ENCODE results near the gene C17orf107. TPM values are rescaled to one million over a fixed set of nuclear protein-coding genes. Genes with fewer than 3 reads are reported as not detected.

Gene C17orf107
- 2.3 and 2.5 TPM in 2 replicates for total RNA-seq

DNA sequence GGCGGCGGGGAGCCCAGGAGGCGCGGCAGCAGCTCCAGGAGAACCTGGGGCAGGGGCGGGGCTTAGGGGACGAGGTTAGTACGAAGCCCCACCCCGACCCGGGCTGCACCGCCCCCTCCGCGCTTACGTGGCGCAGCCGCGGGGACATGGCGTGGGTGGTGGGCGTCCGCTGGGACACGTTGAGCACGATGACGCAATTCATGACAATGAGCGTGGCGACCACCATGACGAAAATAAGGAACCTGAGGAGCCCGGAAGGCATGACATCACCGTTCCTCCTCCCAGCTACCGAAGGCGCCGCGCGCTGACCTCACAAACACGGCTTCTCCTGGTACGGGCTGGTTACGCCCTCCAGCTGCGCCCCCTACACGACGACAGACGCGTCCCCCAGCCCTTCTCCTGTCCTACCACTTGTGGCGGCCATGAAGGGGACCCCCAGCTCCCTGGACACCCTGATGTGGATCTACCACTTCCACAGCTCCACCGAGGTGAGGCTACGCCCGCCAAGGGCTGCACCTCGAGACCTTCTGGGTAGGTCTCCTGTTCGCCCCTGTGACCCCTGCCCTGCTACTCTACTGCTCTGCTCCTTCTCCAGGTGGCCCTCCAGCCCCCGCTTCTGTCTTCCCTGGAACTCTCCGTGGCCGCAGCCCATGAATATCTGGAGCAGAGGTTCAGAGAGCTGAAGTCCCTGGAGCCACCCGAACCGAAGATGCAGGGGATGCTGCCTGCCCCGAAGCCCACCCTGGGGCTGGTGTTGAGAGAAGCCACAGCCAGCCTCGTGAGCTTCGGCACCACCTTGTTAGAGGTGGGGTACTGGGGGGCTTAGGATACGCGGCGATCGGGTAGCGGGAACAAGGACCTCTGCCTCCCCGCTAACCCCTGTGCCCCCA lies at the start of gene C17orf107:
Gene C17orf107, plus strand, starts transcription at position 196 of the 890 bp plus-strand sequence. Its CDS starts 227 bp downstream, at position 423.

DNA sequence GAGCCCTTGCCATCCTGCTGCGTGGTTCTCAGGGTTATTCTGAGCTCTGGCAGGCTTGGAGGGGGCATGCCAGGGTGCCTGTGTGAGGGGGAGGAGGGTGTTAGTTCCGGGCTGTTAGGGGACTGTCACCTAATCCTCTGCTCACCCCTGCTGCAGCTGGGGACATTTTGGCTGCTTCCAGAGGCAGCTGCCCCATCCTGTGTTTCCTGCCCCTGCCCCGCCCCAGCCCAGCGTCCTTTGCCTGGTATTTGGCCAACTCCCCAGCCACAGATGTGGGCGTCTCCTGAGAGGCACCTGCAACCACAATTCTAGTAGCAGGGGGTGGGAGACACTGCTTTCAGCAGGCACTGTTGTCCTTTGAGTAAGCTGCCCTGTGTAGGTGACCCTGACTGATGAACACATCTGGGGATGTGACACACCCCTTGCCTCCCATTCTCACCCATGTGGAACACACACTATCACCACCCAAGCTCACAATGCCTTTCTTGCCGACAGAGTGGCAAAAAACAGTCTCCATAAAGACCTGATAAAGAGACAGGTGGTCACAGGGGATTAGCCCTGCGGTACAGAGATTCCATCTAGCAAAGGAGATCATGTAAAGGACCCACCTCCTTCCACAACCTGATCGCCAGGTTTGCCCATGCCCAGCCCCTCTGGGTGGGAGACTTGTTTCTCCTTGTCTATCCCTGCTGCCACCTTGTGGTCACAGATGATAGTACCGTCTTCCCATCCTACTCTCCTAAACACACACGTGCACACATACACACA lies 3.9 kb downstream of the C17orf107 start, which contains the start of gene CHRNE:
Gene CHRNE, minus strand, starts transcription at position 48 of the 768 bp plus-strand sequence. Its CDS starts 35 bp downstream, at position 13.

GRCh38 chr17:4931963-4932362 lies 32.6 kb downstream of the C17orf107 start, which contains the start of gene GP1BA:
Gene GP1BA, plus strand, starts transcription at chr17:4932277. Its CDS starts 328 bp downstream, at chr17:4932605.

GRCh38 chr17:4939796-4940554 lies 40.6 kb downstream of the C17orf107 start, which contains the start of the genes RNF167 and SLC25A11:
Gene RNF167, plus strand, starts transcription at chr17:4940268. Its CDS starts 642 bp downstream, at chr17:4940910.
Gene SLC25A11, minus strand, starts transcription at chr17:4940046. Its CDS starts 136 bp downstream, at chr17:4939910.

DNA sequence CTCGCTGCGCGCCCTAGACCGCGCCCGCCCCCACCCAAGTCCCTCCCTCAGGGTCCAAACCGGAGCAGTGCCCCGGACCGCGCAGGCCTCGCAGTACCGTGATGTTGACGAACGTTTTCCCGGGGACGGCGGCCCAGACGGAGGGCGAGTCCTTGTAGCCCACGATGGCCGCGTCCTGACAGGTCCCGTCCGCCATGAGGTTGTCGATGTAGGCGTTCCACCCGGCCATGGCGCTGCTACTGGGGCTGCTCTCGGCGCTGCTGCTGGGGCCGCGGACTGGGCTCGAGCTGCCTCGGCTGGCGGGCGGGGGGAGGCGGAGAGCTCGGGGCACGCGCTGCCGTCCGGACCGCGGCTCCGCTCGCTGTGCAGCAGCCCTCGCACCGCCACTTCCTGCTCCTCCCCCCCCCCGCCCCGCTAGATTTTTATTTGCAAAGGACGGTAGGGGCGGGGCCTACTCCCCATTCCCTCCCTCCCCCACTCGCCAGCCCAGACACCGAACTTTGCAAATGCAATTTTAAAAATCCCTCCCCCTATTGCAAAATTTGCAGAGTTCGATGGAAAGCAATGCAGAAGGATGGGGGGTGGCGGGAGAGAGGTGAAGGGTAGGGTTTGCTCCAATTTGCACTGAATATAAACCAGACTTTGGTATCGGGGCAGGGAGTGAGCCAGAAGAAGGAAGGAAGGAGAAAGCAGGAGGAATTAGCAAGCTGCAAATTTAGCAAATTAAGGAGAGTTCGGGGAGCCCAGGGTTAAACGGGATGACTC lies 49.0 kb downstream of the C17orf107 start, which contains the start of gene PFN1:
Gene PFN1, minus strand, starts transcription at position 365 of the 765 bp plus-strand sequence. Its CDS starts 136 bp downstream, at position 229.

DNA sequence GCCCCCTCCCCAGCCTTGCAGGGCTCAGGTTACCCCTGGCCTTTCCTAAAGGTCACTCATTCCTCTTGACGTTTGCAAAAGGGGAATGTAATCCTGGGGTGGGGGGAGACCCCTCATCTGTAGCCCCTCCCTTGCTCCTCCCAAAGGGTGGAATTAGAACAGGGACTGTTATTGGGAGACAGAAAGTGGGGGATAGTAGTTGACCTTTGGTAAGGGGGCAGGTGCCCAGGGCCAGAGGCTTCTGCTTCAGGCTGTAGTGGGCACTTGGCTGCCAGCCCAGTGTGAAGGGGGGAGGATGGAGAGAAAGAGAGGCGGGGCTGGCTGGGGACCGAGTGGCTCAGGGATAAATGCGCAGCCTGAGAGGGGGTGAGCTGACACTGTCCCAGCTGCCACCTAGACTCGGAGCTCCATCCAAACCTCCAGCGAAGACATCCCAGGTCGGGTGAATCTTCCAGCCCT lies 51.4 kb downstream of the C17orf107 start, which contains the start of gene ENO3:
Gene ENO3, plus strand, starts transcription at position 374 of the 459 bp plus-strand sequence. CDS start 711 bp downstream, outside the sequence.

Other genes starting within 250 kb of the C17orf107 start
- 16.2 and 21.5 TPM in 2 replicates for gene PELP1, start 195.4 kb upstream of the C17orf107 start, total RNA-seq
- gene ARRB2, start 188.9 kb upstream of the C17orf107 start, total RNA-seq, result 5.5 and 5.8 TPM in 2 replicates
- 12.1 and 13.9 TPM in 2 replicates for gene MED11, start 168.1 kb upstream of the C17orf107 start, total RNA-seq
- 0.65 TPM in 2 replicates for gene ZMYND15, start 159.7 kb upstream of the C17orf107 start, total RNA-seq
- gene CXCL16, start 159.6 kb upstream of the C17orf107 start, total RNA-seq, result 9.7 and 11.0 TPM in 2 replicates
- gene TM4SF5, start 127.7 kb upstream of the C17orf107 start, total RNA-seq, result not detected in 2 replicates
- 0.26 and 1.6 TPM in 2 replicates for gene VMO1, start 113.2 kb upstream of the C17orf107 start, total RNA-seq
- not detected in 2 replicates for gene GLTPD2, start 110.6 kb upstream of the C17orf107 start, total RNA-seq
- gene PSMB6, start 103.4 kb upstream of the C17orf107 start, total RNA-seq, result 106 and 116 TPM in 2 replicates
- gene PLD2, start 92.4 kb upstream of the C17orf107 start, total RNA-seq, result 17.4 and 18.2 TPM in 2 replicates
- 32.3 and 32.4 TPM in 2 replicates for gene MINK1, start 66.2 kb upstream of the C17orf107 start, total RNA-seq
- gene CHRNE, start 3.6 kb downstream of the C17orf107 start, total RNA-seq, result 0.65 TPM in 2 replicates
- gene GP1BA, start 32.7 kb downstream of the C17orf107 start, total RNA-seq, result not detected in 2 replicates
- 29.7 and 30.7 TPM in 2 replicates for gene SLC25A11, start 40.5 kb downstream of the C17orf107 start, total RNA-seq
- 20.5 and 21.3 TPM in 2 replicates for gene RNF167, start 40.7 kb downstream of the C17orf107 start, total RNA-seq
- 278 and 326 TPM in 2 replicates for gene PFN1, start 49.0 kb downstream of the C17orf107 start, total RNA-seq
- 0.76 and 1.6 TPM in 2 replicates for gene ENO3, start 51.6 kb downstream of the C17orf107 start, total RNA-seq
- 31.1 and 38.2 TPM in 2 replicates for gene SPAG7, start 68.3 kb downstream of the C17orf107 start, total RNA-seq
- 12.2 and 29.0 TPM in 2 replicates for gene CAMTA2, start 88.1 kb downstream of the C17orf107 start, total RNA-seq
- gene INCA1, start 98.0 kb downstream of the C17orf107 start, total RNA-seq, result 0.22 and 0.39 TPM in 2 replicates
- gene KIF1C, start 98.4 kb downstream of the C17orf107 start, total RNA-seq, result 44.1 and 60.1 TPM in 2 replicates
- gene SLC52A1, start 135.9 kb downstream of the C17orf107 start, total RNA-seq, result not detected in 2 replicates
- 3.6 and 3.9 TPM in 2 replicates for gene ZFP3, start 178.9 kb downstream of the C17orf107 start, total RNA-seq
- gene ZNF232, start 212.3 kb downstream of the C17orf107 start, total RNA-seq, result 6.9 and 7.1 TPM in 2 replicates
- gene USP6, start 216.5 kb downstream of the C17orf107 start, total RNA-seq, result under 0.01 and 0.78 TPM in 2 replicates